K562 (cell line): ENCODE data around the gene CACNA2D2. TPM values are rescaled to one million over a fixed set of nuclear protein-coding genes. Genes with fewer than 3 reads are reported as not detected.

Experiments
- BMI1 ChIP-seq: fragments of 150-350 bp; IDR thresholded peaks from 2 replicates; pipeline ENCODE4 v1.6.1; 2014; ENCODE audit warnings: low read length
- CXXC5 ChIP-seq: fragments of 250-450 bp; sonication (Bioruptor Pico); IDR thresholded peaks from 2 replicates; pipeline ENCODE4 v1.8.0; 2022; ENCODE audit warnings: inconsistent platforms, mild to moderate bottlenecking, moderate library complexity
- DEAF1 ChIP-seq: fragments of 450-650 bp; formaldehyde crosslinking; IDR thresholded peaks from 2 replicates; pipeline ENCODE4 v1.4.0; 2020; ENCODE audit warnings: mild to moderate bottlenecking, moderate library complexity
- ELF1 ChIP-seq: fragments of 200-800 bp; sonication (Bioruptor generic); IDR thresholded peaks from 2 replicates; pipeline ENCODE4 v1.6.1; 2016; ENCODE audit warnings: missing genetic modification characterization, missing compliant biosample characterization
- ESRRA ChIP-seq: fragments of 450-650 bp; IDR thresholded peaks from 2 replicates; pipeline ENCODE4 v1.6.1; 2014; ENCODE audit warnings: low read depth, mild to moderate bottlenecking, moderate library complexity, borderline replicate concordance
- HDAC6 ChIP-seq: IDR thresholded peaks from 2 replicates; pipeline ENCODE4 v1.6.1; 2012; ENCODE audit warnings: low read depth, mild to moderate bottlenecking, control low read depth, inconsistent platforms, low read length, moderate library complexity
- MCM2 ChIP-seq: fragments of 450-650 bp; IDR thresholded peaks from 2 replicates; pipeline ENCODE4 v1.6.1; 2017; ENCODE audit warnings: low read depth, mild to moderate bottlenecking
- NR1H2 ChIP-seq: sonication (generic); formaldehyde crosslinking; IDR thresholded peaks from 2 replicates; pipeline ENCODE4 v1.4.0; 2020; ENCODE audit warnings: mild to moderate bottlenecking, missing genetic modification reagents
- RBM39 ChIP-seq: fragments of 200-400 bp; formaldehyde crosslinking; optimal IDR thresholded peaks from 2 replicates; pipeline ENCODE3; 2018; ENCODE audit warnings: low read depth, low read length
- RFX7 ChIP-seq: fragments of 250-450 bp; sonication (Bioruptor Pico); IDR thresholded peaks from 2 replicates; pipeline ENCODE4 v1.5.1; 2021; ENCODE audit warnings: mild to moderate bottlenecking
- SMARCB1 ChIP-seq: IDR thresholded peaks from 2 replicates; pipeline ENCODE4 v1.6.1; 2011; ENCODE audit warnings: improper control_type of control experiment, low read depth; ENCODE audit not compliant: insufficient read length
- SOX6 ChIP-seq: fragments of 450-650 bp; IDR thresholded peaks from 2 replicates; pipeline ENCODE4 v1.6.1; 2014; ENCODE audit warnings: mild to moderate bottlenecking
- SPI1 ChIP-seq: IDR thresholded peaks from 2 replicates; pipeline ENCODE4 v1.6.1; 2011; ENCODE audit warnings: low read depth, low read length, control low read depth, borderline replicate concordance
- TBL1XR1 ChIP-seq, 2 experiments: IDR thresholded peaks; 2 replicates each; pipeline ENCODE4 v1.6.1; 2012; ENCODE audit warnings: improper control_type of control experiment in 2 of 2, low read length in 2 of 2, mild to moderate bottlenecking in 1 of 2
- ZNF146 ChIP-seq: IDR thresholded peaks from one replicate; pipeline ENCODE4 v1.6.1; 2018; ENCODE audit warnings: missing compliant biosample characterization; ENCODE audit not compliant: unreplicated experiment
- ZNF253 ChIP-seq: fragments of 250-450 bp; sonication (Bioruptor Pico); conservative IDR thresholded peaks from 2 replicates; pipeline ENCODE4 v1.6.1; 2021; ENCODE audit warnings: mild to moderate bottlenecking
- ZNF263 ChIP-seq: sonication (generic); formaldehyde crosslinking; IDR thresholded peaks from 2 replicates; pipeline ENCODE4 v1.8.0; 2022; ENCODE audit warnings: mild to moderate bottlenecking, missing genetic modification reagents, borderline replicate concordance
- ZNF449 ChIP-seq: fragments of 250-450 bp; sonication (Bioruptor Pico); IDR thresholded peaks from 2 replicates; pipeline ENCODE4 v1.8.0; 2022; ENCODE audit warnings: moderate library complexity, mild to moderate bottlenecking, inconsistent platforms
- ZNF699 ChIP-seq: fragments of 250-450 bp; sonication (Bioruptor Pico); IDR thresholded peaks from 2 replicates; pipeline ENCODE4 v1.8.0; 2021; ENCODE audit warnings: mild to moderate bottlenecking, moderate library complexity; ENCODE audit not compliant: insufficient replicate concordance
- polyA plus RNA-seq, 8 experiments: library from polyadenylated mRNA; depleted of rRNA in 4 of 8; stranded (reverse) in 5 of 8; unstranded in 3 of 8; fragments of >200 nt; fragmentation: Nextera tagmentation in 2 of 8; fragmentation: Illumina TruSeq in 1 of 8; extraction: Ambion mirVana in 2 of 8; extraction: Trizol in 1 of 8; gene quantifications; 2 replicates each; pipeline versions ENCODE4 v1.2.1 to v1.2.3, GENCODE V29; 2011 to 2014; ENCODE audit warnings: inconsistent platforms in 1 of 8, missing spikeins in 1 of 8
- total RNA-seq, 7 experiments: library from RNA; depleted of rRNA in 6 of 7; stranded (reverse); fragments of >200 nt in 6 of 7; fragmentation: Illumina TruSeq in 2 of 7; extraction: Trizol in 2 of 7; gene quantifications; 2 replicates each; pipeline versions ENCODE4 v1.2.1 to v1.2.3, GENCODE V29; 2011 to 2021; ENCODE audit warnings: low replicate concordance in 1 of 7
- TF ChIP-seq, protein P1 (sequence below): fragments of 450-650 bp; IDR thresholded peaks from 2 replicates; pipeline ENCODE4 v1.6.1; 2017; ENCODE audit warnings: antibody characterized with exemption, mild to moderate bottlenecking

Gene CACNA2D2
- total and polyA plus RNA-seq, 9 of the 15 experiments (the other 6 are each of a cell fraction or from before 2014, with no cell fraction given), result 0.11 to 0.58 (median 0.36) TPM; not detected in 2

GRCh38 chr3:50519471-50520089 lies 16.1 kb upstream of the CACNA2D2 start (continued):
- no peak for TF ChIP-seq ESRRA
- TF ChIP-seq ZNF263 (CRISPR knock-in tag), result peak; percentile 47; the same call in 1 of the 2 replicates
- no peak for TF ChIP-seq SPI1
- TF ChIP-seq CXXC5 (CRISPR knock-in tag), result no peak
- TF ChIP-seq ZNF146, result no peak
- TF ChIP-seq TBL1XR1 (IDR thresholded peaks at IDR 0.05; ENCODE audit: low read length in 2 of 2), result no peak
- no peak for TF ChIP-seq ZNF449 (CRISPR knock-in tag)
- no peak for TF ChIP-seq ZNF699 (CRISPR knock-in tag)
- TF ChIP-seq BMI1, result no peak
- no peak for TF ChIP-seq ZNF253 (CRISPR knock-in tag)
- no peak for TF ChIP-seq SOX6
- TF ChIP-seq HDAC6, result no peak
- TF ChIP-seq MCM2, result no peak
- no peak for TF ChIP-seq NR1H2 (CRISPR knock-in tag)
- no peak for TF ChIP-seq RFX7 (CRISPR knock-in tag)
- TF ChIP-seq, protein P1, sequence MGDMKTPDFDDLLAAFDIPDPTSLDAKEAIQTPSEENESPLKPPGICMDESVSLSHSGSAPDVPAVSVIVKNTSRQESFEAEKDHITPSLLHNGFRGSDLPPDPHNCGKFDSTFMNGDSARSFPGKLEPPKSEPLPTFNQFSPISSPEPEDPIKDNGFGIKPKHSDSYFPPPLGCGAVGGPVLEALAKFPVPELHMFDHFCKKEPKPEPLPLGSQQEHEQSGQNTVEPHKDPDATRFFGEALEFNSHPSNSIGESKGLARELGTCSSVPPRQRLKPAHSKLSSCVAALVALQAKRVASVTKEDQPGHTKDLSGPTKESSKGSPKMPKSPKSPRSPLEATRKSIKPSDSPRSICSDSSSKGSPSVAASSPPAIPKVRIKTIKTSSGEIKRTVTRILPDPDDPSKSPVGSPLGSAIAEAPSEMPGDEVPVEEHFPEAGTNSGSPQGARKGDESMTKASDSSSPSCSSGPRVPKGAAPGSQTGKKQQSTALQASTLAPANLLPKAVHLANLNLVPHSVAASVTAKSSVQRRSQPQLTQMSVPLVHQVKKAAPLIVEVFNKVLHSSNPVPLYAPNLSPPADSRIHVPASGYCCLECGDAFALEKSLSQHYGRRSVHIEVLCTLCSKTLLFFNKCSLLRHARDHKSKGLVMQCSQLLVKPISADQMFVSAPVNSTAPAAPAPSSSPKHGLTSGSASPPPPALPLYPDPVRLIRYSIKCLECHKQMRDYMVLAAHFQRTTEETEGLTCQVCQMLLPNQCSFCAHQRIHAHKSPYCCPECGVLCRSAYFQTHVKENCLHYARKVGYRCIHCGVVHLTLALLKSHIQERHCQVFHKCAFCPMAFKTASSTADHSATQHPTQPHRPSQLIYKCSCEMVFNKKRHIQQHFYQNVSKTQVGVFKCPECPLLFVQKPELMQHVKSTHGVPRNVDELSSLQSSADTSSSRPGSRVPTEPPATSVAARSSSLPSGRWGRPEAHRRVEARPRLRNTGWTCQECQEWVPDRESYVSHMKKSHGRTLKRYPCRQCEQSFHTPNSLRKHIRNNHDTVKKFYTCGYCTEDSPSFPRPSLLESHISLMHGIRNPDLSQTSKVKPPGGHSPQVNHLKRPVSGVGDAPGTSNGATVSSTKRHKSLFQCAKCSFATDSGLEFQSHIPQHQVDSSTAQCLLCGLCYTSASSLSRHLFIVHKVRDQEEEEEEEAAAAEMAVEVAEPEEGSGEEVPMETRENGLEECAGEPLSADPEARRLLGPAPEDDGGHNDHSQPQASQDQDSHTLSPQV, result 0 out of 2 replicates have a peak, but pooled peaks have one; percentile 31
- no peak for TF ChIP-seq RBM39
- TF ChIP-seq ELF1 (tag), result 0 out of 2 replicates have a peak, but pooled peaks have one; percentile 24
- TF ChIP-seq SMARCB1, result no peak
- TF ChIP-seq DEAF1 (CRISPR knock-in tag), result peak; percentile 59
- TF ChIP-seq, all 486 proteins: peak for 19
